Subcutaneous adipose tissue (tissue), 4 donors: ENCODE data around the gene MGA. TPM values are rescaled to one million over a fixed set of nuclear protein-coding genes. Genes with fewer than 3 reads are reported as not detected.

Source experiments
- total RNA-seq, 4 donors: library from RNA; depleted of rRNA; stranded (reverse); fragments of >200 nt; gene quantifications; one replicate each; pipeline ENCODE4 v1.1.0, GENCODE V29; 2016
- TF ChIP-seq, protein P1 (sequence below): fragments of 450-650 bp; IDR thresholded peaks from one replicate; pipeline ENCODE4 v1.5.1; 2016; ENCODE audit warnings: low read depth, mild to moderate bottlenecking, control low read depth, antibody characterized with exemption, moderate library complexity

The MGA gene
- total RNA-seq, 4 donors from 2014 or later, result 29.1 to 43.4 (median 33.3) TPM

DNA sequence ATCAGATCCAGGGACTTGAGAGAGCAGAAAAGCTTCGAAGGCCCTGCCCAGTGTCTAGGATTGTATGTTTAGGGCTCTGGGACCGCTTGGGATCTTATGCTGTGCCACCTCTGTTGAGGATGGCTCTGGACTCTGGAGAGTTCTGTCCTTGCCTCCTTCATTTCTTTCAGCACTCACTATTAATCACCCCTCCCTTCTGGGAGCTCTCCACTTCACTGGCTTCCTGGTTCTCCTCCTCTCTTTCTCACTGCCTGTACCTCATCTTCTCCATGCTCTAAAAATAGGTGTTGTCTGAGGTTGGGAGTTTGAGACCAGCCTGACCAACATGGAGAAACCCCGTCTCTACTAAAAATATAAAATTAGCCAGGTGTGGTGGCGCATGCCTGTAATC is 131.3 kb downstream of the MGA start:
- TF ChIP-seq, protein P1, sequence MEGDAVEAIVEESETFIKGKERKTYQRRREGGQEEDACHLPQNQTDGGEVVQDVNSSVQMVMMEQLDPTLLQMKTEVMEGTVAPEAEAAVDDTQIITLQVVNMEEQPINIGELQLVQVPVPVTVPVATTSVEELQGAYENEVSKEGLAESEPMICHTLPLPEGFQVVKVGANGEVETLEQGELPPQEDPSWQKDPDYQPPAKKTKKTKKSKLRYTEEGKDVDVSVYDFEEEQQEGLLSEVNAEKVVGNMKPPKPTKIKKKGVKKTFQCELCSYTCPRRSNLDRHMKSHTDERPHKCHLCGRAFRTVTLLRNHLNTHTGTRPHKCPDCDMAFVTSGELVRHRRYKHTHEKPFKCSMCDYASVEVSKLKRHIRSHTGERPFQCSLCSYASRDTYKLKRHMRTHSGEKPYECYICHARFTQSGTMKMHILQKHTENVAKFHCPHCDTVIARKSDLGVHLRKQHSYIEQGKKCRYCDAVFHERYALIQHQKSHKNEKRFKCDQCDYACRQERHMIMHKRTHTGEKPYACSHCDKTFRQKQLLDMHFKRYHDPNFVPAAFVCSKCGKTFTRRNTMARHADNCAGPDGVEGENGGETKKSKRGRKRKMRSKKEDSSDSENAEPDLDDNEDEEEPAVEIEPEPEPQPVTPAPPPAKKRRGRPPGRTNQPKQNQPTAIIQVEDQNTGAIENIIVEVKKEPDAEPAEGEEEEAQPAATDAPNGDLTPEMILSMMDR, result no peak

DNA sequence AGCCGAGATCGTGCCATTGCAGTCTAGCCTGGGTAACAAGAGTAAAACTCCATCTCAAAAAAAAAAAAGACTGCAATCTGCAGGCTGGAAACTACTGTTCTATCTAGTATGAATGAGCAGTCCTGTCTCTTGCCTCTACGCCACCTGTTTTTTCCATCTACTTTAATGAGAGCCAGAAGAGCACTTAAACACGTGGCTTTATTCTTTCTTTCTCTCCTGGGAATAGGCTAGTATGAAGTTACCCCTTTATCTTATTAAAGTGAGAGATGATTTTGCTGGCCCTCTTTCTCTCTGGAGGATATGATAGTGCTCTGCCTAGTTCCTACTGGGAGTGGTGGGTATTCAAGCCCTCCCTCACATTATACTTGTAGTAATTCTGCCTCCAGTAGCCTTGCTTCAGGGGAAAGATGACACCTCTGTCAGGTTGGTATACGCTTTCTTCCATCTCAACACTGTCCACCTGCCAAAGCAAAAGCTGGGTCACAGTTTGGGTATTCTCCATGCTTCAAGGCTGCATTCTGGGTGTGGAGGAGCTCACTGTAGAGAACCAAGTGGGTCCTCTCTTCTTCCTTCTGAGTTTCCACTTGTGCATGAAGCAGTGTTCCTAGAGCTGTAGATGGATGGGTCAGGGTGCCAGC is 131.9 kb downstream of the MGA start:
- TF ChIP-seq, protein P1, result no peak

DNA sequence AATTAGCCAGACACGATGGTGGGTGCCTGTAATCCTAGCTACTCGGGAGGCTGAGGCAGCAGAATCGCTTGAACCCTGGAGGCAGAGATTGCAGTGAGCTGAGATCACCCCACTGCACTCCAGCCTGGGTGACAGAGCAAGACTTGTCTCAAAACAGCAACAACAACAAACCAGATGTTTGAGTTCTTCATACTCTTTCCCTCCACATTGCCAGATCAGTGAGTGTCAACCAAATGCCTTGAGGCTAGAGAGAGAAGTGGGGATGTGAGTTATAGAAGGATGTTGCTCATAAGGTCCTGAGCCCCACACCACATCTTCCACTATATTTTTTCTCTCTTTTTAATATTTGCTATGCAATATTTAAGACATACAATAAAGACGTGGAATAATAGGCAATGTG is 133.9 kb downstream of the MGA start:
- TF ChIP-seq, protein P1, result no peak

DNA sequence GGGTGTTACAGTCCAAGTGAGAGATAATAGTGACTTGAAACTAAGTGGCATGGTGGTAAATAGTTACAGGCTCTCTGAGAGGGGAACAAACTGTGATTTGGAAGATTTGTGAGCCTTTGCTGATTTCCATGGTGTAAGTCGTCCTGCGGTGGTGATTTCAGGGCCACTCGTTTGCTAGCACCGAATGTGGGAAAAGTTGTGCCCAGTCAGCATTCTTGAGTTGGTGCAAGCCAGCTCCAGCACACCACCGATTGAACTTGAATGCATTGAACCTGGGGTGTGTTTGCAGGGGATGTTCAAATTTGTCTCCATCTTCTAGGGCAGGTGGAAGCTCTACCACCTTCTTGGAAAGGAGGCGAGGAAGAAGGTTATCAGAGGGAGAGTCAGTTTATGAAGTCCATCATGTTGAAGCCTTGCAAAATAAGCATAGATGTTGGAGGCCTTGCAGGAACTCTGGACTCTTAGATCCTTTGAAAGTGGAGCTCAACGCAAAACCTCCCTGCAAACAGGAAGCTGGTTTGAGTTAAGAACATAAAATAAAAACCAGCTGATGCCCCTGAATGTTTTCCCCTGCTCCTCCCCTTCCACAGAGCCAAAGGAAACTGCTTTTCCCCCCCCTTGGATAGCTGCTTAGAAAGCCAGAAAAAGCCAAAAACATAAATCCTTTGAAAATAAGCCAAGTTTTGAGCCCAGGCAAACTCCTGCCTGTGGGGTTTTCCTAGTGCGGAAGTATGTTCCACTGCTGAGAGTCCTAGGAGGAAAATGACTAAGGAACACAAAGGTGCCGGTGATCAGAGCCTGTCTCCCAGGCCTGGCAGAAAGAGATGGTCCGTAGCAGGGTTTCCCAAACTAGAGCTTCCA is 136.0 kb downstream of the MGA start:
- TF ChIP-seq, protein P1, result no peak

DNA sequence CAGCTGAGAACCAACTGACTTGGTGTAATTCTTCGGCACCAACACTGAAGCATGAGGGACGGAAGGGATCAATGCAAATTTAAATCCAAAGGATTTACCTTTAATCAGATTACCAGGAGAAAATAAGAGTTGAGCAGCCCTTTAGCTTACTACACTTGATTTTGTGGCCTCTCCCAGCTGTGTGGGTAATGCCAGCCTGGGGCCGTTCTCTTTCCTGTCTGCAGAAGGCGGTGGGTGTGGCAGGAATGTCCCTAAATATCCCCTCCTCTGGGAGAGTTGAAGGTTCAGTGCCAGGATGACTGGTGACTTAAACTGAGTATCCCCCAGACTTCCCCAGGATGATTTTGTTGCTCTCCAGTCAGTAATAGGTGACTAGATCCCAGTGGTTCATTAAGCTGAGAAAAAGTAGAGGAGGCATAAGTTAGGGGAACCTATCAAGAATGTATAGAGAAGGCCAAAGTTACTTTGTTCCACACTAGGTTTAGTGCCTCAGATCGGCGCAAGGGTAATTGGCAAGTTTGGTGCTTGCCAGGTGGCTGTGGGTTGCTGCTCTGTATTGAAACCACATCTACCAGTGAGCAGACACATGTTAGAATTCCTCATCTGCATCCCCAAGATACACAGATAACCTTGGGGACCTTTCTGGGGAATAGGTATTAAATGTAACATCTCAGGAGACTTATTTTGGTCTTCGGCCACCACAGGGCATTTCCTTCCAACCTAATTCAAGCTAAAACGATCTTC is 137.2 kb downstream of the MGA start:
- TF ChIP-seq, protein P1, result no peak

DNA sequence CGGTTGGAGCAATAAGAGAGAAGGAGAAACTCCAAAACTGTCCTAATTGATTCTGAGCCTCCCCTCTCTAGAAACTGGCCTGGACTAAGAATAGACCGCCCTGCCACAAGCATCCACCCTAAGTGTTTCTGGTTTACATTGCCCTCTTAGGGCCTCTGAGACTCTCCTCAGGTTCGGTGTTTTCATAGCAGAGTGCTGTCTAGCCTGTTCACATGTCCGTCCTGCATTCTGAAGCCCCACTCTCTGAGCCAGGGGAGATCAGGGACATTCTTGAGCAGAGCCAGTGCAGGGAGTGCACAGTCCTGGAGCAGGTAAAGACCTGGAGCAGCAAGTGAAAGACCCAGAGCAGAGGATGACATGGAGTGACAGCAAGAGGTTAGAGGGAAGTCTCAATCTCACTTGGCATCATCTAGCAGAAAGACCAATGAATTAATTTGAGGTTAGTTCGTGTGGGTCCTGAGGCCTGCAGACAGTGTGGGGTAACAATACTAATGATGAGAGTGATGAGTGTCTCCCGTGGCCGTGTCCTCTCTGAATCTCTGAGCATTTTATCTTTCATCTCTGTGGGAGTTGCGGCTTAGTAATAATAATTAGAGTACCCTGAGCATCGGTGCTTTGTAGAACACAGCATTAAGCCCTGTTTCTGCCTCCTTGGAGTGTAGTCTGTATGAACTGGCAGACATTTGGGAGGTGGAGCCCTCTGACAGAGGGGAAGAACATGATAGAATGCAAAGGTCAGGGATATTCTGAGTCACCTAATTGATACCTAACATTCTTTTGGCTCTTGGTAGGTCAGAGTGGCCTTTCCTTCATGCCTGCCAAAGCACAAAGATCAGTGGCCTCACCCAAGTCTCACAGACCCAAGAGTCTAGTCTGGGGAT is 138.6 kb downstream of the MGA start:
- TF ChIP-seq, protein P1, result no peak
